GM19467 (cell line): ENCODE results near the gene SNRK.

Source experiments
- ATAC-seq: cut with Tn5 transposase; IDR thresholded peaks from one replicate; pipeline ENCODE4 v1.9.1; 2021; ENCODE audit warnings: mild to moderate bottlenecking, moderate library complexity; ENCODE audit not compliant: unreplicated experiment

SNRK gene

DNA sequence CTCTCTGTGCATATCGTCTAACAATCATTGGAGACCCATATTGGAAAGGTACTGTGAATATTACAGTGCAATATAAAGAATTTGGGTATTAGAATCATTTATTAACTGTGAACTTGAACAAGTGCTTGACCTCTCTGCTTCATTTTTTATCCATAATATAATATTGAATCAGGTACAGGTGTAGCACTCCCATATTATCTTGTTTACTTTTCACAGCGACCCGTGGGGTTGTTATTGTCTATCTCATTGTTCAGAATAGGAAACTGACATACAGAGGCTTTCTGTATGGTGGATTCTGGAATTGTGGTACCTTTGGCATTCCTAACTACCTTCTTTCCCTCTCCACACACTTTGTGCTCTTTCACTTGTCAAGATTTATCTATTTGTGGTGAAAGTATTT lies 17.8 kb downstream of the SNRK start:
- no peak for ATAC-seq

DNA sequence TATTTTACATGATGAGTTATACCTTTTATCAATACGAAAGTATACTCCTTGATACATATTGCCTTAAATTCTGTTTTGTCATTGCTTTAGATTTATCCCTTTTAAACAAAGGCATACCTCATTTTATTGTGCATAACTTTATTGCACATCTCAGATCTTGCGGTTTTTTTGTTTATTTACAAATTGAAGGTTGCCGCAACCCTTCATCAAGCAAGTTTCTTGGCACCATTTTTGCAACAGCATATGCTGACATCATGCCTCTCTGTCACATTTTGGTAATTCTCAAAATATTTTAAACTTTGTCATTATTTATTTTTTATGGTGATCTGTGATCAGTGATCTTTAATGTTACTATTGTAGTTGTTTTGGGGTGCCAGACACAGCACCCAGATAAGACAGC lies 20.9 kb downstream of the SNRK start:
- no peak for ATAC-seq

DNA sequence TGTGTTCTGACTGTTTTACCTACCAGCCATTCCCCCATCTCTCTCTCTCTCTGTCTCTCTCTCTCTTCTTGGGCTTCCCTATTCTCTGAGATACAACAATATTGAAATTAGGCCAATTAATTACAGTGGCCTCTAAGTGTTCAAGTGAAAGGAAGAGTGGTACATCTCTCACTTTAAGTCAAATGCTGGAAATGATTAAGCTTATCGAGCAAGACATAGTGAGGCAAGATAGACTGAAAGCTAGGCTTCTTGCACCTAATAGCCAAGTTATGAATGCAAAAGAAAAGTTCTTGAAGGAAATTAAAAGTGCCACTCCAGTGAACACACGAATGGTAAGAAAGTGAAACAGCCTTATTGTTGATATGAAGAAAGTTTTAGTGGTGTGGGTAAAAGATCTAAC lies 21.3 kb downstream of the SNRK start:
- no peak for ATAC-seq

- no peak for ATAC-seq
Observed at GRCh38 chr3:43309372-43310305, 23.3 kb downstream of the SNRK start.

DNA sequence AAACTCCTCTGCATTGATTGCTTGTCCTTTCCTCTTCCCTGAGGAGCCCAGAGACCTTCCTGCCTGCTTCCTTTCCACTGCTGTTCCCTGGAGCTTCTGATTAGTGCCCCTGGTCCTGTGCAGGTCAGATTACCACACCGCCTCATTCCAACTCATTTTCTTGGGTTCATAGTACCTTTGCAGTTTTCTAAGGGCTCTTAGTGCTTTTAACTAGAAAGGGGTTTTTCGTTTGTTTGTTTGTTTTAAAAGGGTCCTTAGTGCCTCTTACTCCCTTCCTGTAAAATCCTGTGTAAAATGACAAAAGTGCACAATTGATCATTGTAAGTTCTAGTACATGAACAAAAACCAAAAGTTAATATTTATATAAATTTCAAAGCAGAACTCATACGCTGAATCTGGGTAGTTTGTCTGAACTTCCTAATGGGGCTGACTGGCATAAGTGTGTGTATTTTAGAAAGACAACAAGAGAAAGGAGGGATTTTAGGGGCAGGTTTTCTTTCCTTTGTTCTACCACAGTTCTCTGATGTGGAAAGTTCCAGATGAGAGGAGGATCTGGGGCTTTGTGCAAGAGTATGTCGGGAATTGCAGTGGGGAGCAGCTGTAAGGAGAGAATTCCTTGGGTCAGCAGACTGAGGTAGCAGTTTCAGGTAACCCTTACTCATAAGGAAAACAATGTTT lies 30.6 kb downstream of the SNRK start:
- no peak for ATAC-seq

- ATAC-seq: no peak
Observed at GRCh38 chr3:43317461-43318316, 31.3 kb downstream of the SNRK start.

DNA sequence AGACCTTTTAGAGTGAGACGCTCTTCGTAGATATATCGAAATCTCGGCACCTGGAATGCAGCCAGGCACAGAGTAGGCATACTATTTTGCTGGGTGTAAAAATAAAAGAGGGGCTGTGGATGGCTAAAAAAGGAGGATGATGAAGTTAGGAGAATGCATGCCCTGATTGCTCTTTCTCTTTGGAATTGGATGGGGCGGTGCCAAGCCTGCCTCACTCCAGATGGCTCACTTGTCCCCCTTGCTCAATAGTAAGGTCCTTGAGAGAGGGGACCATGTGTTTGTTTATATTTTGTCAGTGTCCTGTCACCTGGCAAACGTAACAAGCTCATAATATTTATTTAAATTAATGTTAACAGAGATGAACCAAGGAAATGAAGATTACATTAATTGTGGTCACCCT lies 33.0 kb downstream of the SNRK start:
- no peak for ATAC-seq

DNA sequence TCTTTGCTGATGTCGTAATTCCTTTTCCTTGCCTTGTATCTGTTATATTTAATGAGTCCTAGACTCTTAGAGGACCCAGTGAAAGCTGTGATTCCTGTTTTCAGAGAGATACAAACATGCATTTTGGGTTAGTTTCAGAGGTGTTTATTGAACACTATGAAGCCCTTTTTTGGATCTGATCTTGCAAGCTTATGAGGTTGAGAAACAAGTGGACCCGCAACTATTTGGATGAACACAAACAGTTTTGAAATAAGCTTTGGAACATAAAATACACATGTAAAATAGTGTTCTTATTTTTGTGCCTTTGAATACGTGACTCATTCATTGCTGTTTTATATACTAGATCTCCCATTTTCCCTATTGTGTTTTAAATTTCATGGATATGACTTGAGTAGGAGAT lies 33.5 kb downstream of the SNRK start:
- no peak for ATAC-seq

GRCh38 chr3:43320288-43320687 lies 33.9 kb downstream of the SNRK start:
- ATAC-seq: no peak

DNA sequence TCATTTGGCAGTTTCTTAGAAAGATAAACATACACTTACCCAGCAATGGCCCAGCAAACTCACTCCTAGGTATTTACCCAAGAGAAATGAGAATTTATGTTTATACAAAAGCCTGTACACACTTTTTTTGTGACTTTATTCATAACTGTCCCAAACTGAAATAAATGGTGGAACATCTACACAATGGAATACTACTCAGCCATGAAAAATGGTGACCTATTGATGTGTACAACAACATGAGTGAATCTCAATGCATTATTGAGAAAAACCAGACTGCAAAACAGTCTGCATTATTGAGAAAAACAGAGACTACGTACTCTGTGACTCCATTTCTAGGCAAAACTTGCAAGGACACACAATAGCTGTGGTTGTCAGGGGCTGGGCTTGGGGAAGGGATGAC lies 37.2 kb downstream of the SNRK start:
- ATAC-seq: no peak

- no peak for ATAC-seq
Observed at GRCh38 chr3:43326891-43327581, 40.7 kb downstream of the SNRK start.

- ATAC-seq: no peak
Observed at GRCh38 chr3:43327582-43327979, 41.2 kb downstream of the SNRK start.

DNA sequence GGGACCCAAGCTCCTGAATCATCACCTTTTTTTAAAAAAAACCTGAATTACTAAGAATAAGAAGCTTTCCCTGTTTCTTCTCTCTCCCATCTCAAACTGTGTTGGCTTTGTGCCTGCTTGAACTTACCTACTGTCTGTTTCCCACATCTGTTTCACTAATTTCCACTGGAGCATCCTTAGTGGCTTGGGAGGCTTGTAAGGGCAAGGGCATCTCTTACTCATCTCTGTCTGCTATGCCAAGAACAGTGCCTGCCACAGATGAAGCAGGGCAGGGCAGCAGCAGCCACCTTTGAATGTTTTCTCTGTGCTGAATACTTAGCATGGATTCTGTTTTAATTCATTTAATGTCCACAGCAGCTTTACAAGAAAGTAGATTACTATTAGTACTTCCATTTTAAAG lies 42.3 kb downstream of the SNRK start:
- ATAC-seq: no peak

DNA sequence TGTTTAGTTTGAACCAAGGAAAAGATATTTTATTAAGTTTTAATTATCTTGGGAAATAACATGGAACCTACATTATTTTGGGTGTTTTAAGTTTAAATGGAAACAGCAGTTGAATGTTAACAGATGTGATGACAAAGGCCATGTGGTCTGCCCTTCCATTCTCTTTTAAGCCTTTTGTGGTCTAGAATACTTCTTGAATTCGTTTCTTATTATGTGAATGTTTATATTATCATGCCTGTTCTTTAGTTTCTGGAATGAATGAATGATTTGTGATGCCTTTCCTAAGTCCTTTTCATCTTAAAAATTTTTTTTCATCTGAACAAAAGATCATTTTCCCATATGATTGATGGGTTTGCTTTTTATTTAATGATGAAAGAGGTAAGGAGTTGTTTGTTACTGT lies 44.6 kb downstream of the SNRK start:
- ATAC-seq: no peak

DNA sequence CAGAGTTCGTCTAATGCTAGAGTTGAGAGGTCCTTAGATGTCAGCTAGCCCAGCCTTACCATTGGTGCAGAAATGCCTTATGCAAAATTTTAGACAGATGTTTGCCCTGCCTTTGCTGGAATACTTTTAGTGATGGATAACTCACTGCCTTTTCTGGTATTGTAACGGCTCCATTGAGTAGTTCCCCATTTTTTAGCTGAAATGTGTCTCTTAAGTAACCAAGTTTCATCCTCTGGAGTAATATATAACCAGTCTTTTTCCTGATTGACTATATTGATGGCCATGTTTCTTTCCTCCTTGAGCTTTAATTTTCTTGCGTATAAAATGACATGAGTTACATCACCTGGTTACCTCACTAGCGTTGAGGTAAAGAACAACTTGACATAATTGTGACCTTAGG lies 45.0 kb downstream of the SNRK start:
- no peak for ATAC-seq

GRCh38 chr3:43334976-43335375 lies 48.6 kb downstream of the SNRK start:
- no peak for ATAC-seq

DNA sequence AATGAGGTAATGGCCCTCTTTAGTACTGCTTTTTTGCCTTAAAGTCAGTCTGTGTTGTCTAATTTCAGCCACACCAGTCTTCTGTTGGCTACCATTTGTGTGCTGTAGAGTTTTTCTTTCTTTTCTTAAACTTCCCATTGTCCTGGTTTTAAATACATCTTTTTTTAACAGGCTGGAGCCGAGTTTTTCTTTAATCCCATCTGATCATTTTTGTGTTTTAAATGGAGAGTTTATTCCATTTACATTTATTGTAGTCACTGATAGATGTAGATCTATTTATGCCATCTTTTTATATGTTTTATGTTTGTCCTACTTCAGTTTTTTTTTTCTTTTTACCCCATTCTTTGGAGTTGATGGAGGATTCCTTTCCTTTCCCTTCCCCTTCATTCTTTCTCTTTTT lies 49.5 kb downstream of the SNRK start:
- ATAC-seq: no peak

- no peak for ATAC-seq
Observed at GRCh38 chr3:43338295-43338694, 52.0 kb downstream of the SNRK start.

GRCh38 chr3:43340403-43340802 lies 54.1 kb downstream of the SNRK start:
- no peak for ATAC-seq

DNA sequence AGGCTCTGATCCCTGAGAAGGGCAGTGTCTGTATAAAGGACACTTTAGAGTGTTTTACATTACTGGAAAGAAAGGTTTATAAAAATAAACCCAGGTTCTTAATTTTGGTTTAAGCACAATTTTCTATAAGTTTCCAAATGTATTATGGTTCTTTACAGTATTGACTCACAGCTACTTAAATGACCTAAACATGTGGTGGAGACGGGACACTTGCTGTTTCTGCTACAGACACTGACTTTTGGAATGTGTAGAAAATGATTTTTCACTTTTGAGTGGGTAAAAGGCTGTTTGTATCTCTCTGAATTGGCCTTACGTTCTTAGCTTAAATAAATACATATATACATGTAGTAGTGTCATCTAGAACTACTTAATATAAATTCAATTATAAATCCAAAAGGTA lies 55.4 kb downstream of the SNRK start:
- no peak for ATAC-seq

DNA sequence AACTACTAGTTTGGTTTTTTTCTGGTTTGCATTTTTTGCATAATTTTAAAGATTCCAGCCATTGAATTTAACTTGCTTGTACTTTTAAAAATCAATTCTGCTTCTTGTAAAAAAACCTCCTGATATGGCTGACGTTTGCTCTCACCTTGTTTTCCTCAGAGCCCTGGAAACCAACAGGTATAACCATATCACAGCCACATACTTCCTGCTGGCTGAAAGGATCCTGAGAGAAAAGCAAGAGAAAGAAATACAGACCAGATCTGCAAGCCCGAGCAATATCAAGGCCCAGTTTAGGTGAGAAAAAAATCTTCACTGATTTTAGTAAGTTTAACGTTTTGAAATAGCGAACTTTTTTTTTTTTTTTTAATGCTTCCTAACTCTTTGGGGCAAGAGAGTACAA lies 56.8 kb downstream of the SNRK start:
- no peak for ATAC-seq
